EH (cell line): ENCODE data around the gene RETREG3.

Experiments used
- DNase-seq: peaks from one replicate; pipeline ENCODE4 v3.0.0-alpha.2; 2015; ENCODE audit warnings: low read depth

RETREG3 gene

GRCh38 chr17:42573095-42573494 lies 36.1 kb downstream of the RETREG3 start:
- no peak for DNase-seq

DNA sequence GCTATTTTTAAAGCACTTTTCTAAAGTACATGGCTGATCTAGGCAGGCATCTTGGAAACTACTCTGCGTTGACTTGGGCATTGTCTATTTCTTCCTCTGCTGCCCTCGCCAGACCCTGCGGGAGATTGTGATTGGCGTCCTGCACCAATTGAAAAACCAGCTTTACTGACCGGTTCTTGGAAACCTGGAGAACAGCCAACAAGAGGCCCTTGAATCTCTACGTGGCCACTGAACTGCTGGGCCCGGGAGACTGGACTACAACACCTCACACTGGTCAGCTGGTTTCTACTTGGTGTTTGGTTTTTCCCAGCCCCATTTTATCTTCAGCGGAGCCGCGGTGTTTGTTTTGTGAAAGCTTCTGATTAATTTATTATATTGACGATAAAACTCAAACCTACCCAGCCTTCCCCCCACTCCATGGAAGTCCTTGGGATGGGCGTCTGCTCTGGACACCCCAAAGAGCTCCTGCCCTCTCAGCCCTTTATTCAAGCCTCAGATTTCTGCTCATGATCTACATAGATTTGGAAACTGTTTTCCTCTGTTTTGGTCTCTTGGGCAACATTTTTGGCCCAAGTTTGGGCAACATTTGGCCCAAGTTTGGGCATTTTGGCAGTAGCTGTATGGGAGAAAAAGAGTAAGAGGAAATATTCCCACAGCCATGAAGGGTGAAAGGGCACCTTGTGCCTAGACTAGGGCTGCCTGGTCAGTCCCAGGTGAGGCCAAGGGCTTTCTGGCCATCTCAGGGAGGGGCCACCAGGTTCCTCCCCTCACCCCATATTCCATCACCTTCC lies 37.5 kb downstream of the RETREG3 start:
- DNase-seq = no peak

GRCh38 chr17:42568341-42569111 lies 40.6 kb downstream of the RETREG3 start:
- DNase-seq = no peak

DNA sequence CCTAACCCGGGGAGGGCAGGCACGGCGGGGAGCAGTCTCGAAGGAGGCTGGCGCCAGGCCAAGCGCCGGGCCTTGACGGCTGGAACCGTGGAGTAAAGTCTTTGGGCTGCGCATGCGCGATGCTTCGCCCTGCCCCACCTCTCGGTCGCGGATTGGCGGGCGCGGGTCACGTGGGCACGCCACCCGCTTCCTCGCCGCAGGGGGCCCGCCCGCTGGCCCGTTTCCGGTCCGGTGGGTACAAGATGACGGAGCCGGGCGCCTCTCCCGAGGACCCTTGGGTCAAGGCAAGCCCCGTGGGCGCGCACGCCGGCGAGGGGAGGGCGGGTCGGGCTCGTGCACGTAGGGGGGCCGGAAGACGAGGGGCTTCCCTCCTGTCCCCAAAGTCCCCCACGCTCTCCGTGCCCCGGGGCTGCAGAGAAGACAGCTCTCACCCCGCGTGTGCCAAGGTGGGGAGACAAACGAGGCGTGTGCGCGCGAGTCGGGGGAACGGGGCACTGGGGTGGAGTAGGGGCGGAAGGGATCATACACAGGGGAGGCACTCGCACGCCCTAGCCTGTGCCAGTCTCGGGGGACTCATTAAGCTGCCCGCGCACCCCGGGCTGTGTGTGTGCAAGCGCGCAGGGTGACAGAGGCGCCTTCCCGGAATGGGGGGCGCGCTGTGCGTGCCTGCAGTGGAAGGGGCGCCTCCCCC lies 42.1 kb downstream of the RETREG3 start, which contains the start of gene MLX:
Gene MLX (plus strand): TSS at position 218 of the 691 bp plus-strand sequence. CDS start 25 bp downstream, at position 243.
- DNase-seq = peak; percentile 91

- no peak for DNase-seq
Observed at GRCh38 chr17:42566215-42566882, 42.8 kb downstream of the RETREG3 start.

GRCh38 chr17:42565523-42566214 lies 43.5 kb downstream of the RETREG3 start:
- DNase-seq = no peak

DNA sequence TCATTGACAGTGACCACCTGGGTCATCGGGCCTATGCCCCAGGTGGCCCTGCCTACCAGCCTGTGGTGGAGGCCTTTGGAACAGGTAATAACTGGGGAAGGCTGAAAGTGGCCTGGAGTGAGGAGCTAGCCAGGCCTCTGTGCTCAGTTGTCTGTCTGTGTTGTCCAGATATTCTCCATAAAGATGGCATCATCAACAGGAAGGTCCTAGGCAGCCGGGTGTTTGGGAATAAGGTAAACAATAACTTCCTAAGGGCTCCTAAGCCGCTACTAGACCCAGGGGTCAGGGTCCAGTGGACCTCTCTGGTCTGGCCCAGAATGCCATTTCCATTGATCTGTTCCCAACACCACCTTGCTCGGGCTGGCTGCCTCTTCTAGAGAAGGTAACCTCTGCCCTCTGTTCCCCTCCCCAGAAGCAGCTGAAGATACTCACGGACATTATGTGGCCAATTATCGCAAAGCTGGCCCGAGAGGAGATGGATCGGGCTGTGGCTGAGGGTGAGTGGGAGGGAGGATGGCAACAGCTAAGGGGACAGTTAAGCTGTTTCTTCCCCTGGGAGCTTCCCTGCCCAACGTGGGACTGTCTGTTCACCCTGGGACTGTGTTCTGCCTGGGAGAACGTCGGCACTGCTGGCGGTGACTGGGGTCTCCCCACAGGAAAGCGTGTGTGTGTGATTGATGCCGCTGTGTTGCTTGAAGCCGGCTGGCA lies 44.2 kb downstream of the RETREG3 start:
- no peak for DNase-seq

- DNase-seq = no peak
Observed at GRCh38 chr17:42563950-42564349, 45.2 kb downstream of the RETREG3 start.

GRCh38 chr17:42563543-42563942 lies 45.6 kb downstream of the RETREG3 start:
- DNase-seq = no peak

GRCh38 chr17:42563143-42563509 lies 46.0 kb downstream of the RETREG3 start:
- no peak for DNase-seq

DNA sequence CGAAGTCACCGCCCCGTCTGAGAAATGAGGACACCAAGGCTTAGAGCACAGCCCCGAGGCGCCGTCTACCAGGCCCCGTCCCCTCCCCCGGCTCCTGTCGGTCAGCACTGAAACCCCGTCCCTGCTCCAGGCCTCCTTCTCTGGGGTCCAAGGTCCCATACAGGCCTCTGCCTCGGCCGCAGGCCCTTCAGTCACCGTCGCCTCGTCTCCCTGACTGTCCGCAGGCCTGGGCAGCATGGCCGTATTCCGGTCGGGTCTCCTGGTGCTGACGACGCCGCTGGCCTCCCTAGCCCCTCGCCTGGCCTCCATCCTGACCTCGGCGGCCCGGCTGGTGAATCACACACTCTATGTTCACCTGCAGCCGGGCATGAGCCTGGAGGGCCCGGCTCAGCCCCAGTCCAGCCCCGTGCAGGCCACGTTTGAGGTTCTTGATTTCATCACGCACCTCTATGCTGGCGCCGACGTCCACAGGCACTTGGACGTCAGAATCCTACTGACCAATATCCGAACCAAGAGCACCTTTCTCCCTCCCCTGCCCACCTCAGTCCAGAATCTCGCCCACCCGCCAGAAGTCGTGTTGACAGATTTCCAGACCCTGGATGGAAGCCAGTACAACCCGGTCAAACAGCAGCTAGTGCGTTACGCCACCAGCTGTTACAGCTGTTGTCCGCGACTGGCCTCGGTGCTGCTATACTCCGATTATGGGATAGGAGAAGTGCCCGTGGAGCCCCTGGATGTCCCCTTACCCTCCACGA lies 46.6 kb downstream of the RETREG3 start:
- DNase-seq = no peak

DNA sequence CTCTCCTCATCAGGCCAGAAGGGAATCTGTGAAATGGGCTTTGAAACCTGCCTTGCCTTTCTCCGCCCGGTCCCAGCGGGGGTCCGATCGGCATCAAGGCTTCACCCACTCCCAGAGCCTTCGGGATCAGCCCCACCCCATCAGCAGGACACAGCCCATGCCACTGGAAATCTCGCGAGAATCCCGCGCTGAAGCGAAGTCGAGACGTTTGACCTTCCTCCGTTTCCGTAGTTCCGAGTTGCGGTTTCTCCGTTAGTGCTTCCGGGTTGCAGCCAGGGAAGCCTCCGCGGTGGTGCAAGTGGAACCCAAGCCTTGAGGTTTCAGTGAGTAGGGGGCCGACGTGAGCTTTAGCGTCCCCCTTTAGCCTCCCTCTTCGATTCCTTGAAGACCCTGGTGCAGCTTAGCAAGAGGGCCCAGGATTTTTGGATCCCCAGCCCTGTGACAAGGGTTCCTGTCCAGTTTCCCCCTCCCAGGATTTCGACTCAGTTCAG lies 47.2 kb downstream of the RETREG3 start, which contains the start of gene COASY:
Gene COASY (plus strand): TSS at position 252 of the 491 bp plus-strand sequence. CDS start 475 bp downstream, outside the sequence.
- DNase-seq = peak; percentile 98

GRCh38 chr17:42560246-42560645 lies 48.9 kb downstream of the RETREG3 start:
- DNase-seq = peak; percentile 21

GRCh38 chr17:42559075-42559474 lies 50.1 kb downstream of the RETREG3 start:
- DNase-seq = no peak

DNA sequence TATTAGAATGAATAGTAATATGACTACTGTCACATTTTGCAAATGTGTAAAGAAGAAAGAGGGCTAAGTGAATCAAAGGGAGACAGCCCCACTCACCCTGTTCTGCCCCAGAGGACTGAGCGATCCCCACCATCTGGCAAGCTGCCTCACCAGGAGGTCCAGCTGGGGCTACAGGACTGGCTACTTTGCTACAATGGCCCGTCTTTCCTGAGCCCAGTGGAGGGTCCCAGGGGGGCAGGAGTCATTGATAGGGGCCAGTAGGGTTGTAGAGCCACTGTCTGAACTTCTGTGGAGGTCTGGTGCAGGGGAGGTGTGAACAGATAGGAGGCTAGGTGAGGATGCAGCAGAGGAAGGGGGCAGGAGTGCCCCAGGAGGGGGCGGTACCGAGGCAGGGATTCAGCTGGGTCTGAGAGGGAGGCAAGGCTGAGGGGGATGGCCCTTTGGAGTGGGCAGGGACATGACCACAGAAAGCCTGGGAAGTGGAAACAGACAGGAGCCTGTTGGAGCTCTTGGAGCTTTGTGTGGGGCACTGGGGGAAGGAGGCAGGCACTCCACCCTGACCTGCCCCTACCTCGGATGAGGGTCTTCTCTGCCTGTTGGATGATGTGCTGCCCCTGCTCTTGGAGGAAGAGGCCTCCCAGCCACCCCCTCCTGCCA lies 53.1 kb downstream of the RETREG3 start:
- DNase-seq = peak; percentile 33

GRCh38 chr17:42555122-42555622 lies 54.0 kb downstream of the RETREG3 start:
- no peak for DNase-seq

GRCh38 chr17:42554250-42555121 lies 54.7 kb downstream of the RETREG3 start:
- peak; percentile 84 for DNase-seq

DNA sequence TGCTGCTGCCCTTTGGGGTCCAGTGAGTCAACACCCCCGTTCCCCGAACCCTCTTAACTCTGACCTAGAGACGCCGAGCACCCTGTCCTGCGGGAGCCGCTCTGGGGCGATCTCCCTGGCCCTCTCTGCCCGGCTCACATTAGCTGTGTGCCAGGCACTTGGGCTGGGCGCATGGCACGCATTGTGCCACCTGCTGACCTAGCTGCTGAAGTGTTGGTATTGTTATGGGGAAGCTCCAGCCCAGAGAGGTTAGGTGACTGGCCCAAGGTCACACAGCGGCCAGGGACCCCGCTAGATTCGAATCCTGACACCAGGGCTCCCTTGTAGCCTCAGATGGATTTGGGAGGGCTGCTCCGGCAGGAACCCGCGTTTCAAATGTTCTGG lies 55.3 kb downstream of the RETREG3 start:
- DNase-seq = no peak
